Esophagus muscularis mucosa (tissue), 4 donors: ENCODE results near the gene SPRR2D. TPM values are rescaled to one million over a fixed set of nuclear protein-coding genes. Genes with fewer than 3 reads are reported as not detected.

ENCODE experiments used
- DNase-seq: peaks from one replicate; pipeline ENCODE4 v3.0.0-alpha.2; 2017; ENCODE audit errors: extremely low spot score
- H3K27ac ChIP-seq, 4 donors: fragments of 200-600 bp; sonication (generic); replicated peaks in 1 of 4; 1 replicate in 3 of 4; 2 replicates in 1 of 4; pipeline ENCODE4 v1.5.1; 2016 to 2019; ENCODE audit warnings: mild to moderate bottlenecking in 1 of 4
- H3K27me3 ChIP-seq, 4 donors: fragments of 200-600 bp; sonication (generic); one replicate each; pipeline versions ENCODE4 v1.5.1 to v1.6.0; 2016 to 2019
- H3K36me3 ChIP-seq, 4 donors: fragments of 200-600 bp; sonication (generic); one replicate each; pipeline ENCODE4 v1.5.1; 2016 to 2019
- H3K4me1 ChIP-seq, 4 donors: fragments of 200-600 bp; sonication (generic); one replicate each; pipeline ENCODE4 v1.5.1; 2016 to 2019
- H3K4me3 ChIP-seq, 4 donors: fragments of 200-600 bp; sonication (generic); 1 replicate in 2 of 4; 2 replicates in 2 of 4; pipeline ENCODE4 v1.5.1; 2016 to 2019; ENCODE audit warnings: mild to moderate bottlenecking in 4 of 4, moderate library complexity in 1 of 4
- H3K9me3 ChIP-seq, 4 donors: fragments of 200-600 bp; sonication (generic); 1 replicate in 3 of 4; 2 replicates in 1 of 4; pipeline ENCODE4 v1.5.1; 2016 to 2019
- EP300 ChIP-seq: sonication (generic); formaldehyde crosslinking; IDR thresholded peaks from one replicate; pipeline ENCODE4 v1.6.1; 2017; ENCODE audit warnings: antibody characterized with exemption
- POLR2A ChIP-seq: fragments of 450-650 bp; IDR thresholded peaks from one replicate; pipeline ENCODE4 v1.6.1; 2017; ENCODE audit warnings: antibody characterized with exemption, moderate library complexity, mild to moderate bottlenecking, low read depth
- POLR2AphosphoS5 ChIP-seq, 2 donors: sonication (generic); formaldehyde crosslinking; IDR thresholded peaks; one replicate each; pipeline ENCODE4 v1.6.1; 2017; ENCODE audit warnings: antibody characterized with exemption in 2 of 2
- WGBS: methylation state at CpG from one replicate; pipeline ENCODE4 v1.1.5; 2018; 5-methylcytosine and 5-hydroxymethylcytosine counted together
- intact Hi-C: fragments of 100-400 bp; cut with DNase I; formaldehyde crosslinking; loops from one replicate; pipeline ENCODE4 v1.15.1; 2023
- total RNA-seq, 4 donors: library from RNA; depleted of rRNA; stranded (reverse); fragments of >200 nt; gene quantifications; one replicate each; pipeline versions ENCODE4 v1.1.0 to v1.2.1, GENCODE V29; 2016
- TF ChIP-seq, protein P1 (sequence below), 3 experiments: fragments of 200-600 bp in 2 of 3; fragments of 450-650 bp in 1 of 3; sonication (generic) in 2 of 3; IDR thresholded peaks; one replicate each; pipeline ENCODE4 v1.5.1; 2017 to 2019; ENCODE audit warnings: antibody characterized with exemption in 3 of 3, mild to moderate bottlenecking in 2 of 3, moderate library complexity in 1 of 3

The SPRR2D gene
- total RNA-seq, 4 donors from 2014 or later = 0.57 to 1.7 TPM; not detected in 2

DNA sequence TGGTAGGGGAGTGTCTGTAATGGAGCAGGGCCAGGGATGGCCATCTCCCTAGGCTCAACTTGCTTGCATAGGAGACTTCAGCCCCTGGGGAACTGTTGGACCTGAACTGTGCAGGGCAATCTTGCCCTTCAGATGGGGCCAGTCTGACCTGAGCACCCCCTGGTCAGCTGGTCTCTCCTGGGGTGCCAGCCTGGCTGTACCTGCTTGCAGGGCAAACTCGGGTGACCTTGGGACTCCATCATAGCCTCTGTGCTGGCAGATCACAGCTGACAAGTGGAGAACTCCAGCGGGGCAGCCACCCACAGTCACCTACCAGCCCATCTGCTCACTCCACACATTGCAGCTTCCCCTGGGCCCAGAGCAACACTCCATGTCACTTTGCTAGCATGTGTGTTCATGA is 8.3 kb upstream of the SPRR2D start:
- TF ChIP-seq POLR2AphosphoS5 (IDR thresholded peaks at IDR 0.05) = no peak
- TF ChIP-seq POLR2A = no peak
- TF ChIP-seq EP300 = no peak
- TF ChIP-seq, protein P1, sequence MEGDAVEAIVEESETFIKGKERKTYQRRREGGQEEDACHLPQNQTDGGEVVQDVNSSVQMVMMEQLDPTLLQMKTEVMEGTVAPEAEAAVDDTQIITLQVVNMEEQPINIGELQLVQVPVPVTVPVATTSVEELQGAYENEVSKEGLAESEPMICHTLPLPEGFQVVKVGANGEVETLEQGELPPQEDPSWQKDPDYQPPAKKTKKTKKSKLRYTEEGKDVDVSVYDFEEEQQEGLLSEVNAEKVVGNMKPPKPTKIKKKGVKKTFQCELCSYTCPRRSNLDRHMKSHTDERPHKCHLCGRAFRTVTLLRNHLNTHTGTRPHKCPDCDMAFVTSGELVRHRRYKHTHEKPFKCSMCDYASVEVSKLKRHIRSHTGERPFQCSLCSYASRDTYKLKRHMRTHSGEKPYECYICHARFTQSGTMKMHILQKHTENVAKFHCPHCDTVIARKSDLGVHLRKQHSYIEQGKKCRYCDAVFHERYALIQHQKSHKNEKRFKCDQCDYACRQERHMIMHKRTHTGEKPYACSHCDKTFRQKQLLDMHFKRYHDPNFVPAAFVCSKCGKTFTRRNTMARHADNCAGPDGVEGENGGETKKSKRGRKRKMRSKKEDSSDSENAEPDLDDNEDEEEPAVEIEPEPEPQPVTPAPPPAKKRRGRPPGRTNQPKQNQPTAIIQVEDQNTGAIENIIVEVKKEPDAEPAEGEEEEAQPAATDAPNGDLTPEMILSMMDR (IDR thresholded peaks at IDR 0.05) = no peak
- WGBS = 50% methylated on average over 1 of the region's 2 CpGs
- Histone ChIP-seq H3K4me1 (no peaks in the 10 kb centered on the region), H3K27me3 (no peaks in the 10 kb centered on the region), H3K27ac (no peak overlapping the region), H3K4me3 (no peak overlapping the region), H3K36me3 (no peaks in the 10 kb centered on the region), H3K9me3 (peaks cover 0 to 8% (median 3%) of the 10 kb centered on the region in 4 donors)
- intact Hi-C loops = no loop called here
- no peak for DNase-seq

DNA sequence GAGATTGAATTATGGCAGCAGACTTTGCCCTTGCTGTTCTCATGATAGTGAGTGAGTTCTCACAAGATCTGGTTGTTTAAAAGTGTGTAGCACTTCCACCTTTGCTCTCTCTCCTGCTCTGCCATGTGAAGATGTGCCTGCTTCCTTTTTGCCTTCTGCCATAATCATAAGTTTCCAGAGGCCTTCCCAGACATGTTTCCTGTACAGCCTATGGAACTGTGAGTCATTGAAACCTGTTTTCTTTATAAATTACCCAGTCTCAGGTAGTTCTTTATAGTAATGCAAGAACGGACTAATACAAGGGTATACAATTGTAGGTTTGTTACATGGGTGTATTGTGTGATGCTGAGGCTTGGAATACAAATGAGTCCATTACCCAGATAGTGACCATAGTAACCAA is 5.7 kb downstream of the SPRR2D start:
- no peak overlapping the region for H3K4me3 ChIP-seq
- H3K27me3 ChIP-seq = no peaks in the 10 kb centered on the region
- H3K27ac ChIP-seq = no peak overlapping the region
- no peaks in the 10 kb centered on the region for H3K9me3 ChIP-seq
- H3K4me1 ChIP-seq = no peaks in the 10 kb centered on the region
- TF ChIP-seq, protein P1 (IDR thresholded peaks at IDR 0.05) = no peak
- TF ChIP-seq POLR2A = no peak
- TF ChIP-seq POLR2AphosphoS5 (IDR thresholded peaks at IDR 0.05) = no peak
- no peak for TF ChIP-seq EP300
- DNase-seq = no peak
- H3K36me3 ChIP-seq = no peaks in the 10 kb centered on the region
- intact Hi-C loops = no loop called here
- WGBS = 94% methylated on average over 1 of the region's 1 CpG

DNA sequence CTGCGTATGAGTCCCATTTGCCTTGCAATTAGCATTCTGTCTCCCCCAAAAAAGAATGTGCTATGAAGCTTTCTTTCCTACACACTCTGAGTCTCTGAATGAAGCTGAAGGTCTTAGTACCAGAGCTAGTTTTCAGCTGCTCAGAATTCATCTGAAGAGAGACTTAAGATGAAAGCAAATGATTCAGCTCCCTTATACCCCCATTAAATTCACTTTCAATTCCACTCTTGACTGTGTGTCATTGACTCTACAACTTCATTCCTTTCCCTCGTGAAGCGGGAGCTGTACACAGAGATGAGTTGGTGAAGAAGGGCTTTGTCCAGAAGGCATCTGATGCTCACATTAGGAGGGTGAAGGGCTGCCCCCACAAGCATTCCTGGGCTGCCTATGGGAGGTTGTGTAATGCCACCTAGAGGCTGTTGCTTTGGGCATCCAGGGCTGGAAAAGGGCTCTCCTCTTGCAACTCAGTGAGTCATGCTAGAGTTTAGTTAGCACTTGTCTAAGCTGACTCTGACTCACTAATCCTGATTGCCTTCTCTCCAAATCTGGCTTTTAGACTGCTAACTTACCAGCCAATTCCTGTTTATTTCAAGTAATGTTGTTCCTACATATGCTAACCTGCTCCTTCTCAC is 8.1 kb downstream of the SPRR2D start:
- no peak overlapping the region for H3K27ac ChIP-seq
- 45% methylated on average over 3 of the region's 3 CpGs for WGBS
- no peak for DNase-seq
- H3K4me1 ChIP-seq = no peaks in the 10 kb centered on the region
- TF ChIP-seq, protein P1 (IDR thresholded peaks at IDR 0.05) = no peak
- TF ChIP-seq POLR2A (no peak), POLR2AphosphoS5 (IDR thresholded peaks at IDR 0.05) (no peak), EP300 (no peak)
- no peaks in the 10 kb centered on the region for H3K9me3 ChIP-seq
- no peaks in the 10 kb centered on the region for H3K36me3 ChIP-seq
- intact Hi-C loops = no loop called here
- H3K27me3 ChIP-seq = no peaks in the 10 kb centered on the region
- H3K4me3 ChIP-seq = no peak overlapping the region

DNA sequence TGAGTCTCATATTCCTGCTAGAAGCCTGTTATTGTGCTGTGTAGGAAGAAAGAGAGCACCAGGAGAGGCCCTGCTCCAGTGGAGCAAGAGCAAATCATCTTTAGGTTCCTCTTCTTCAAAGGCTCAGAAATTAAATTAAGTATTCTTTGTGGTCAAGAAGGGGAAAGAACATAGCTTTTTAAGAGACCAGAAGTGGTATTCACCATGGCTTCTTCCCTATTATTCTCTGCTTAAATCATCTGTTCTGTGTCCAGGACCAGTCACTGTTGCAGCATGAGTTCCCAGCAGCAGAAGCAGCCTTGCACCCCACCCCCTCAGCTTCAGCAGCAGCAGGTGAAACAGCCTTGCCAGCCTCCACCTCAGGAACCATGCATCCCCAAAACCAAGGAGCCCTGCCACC is 8.8 kb downstream of the SPRR2D start:
- intact Hi-C loops = no loop called here
- DNase-seq = no peak
- H3K36me3 ChIP-seq = no peaks in the 10 kb centered on the region
- H3K4me1 ChIP-seq = no peaks in the 10 kb centered on the region
- H3K9me3 ChIP-seq = no peaks in the 10 kb centered on the region
- H3K27ac ChIP-seq = no peak overlapping the region
- no peak overlapping the region for H3K4me3 ChIP-seq
- no peaks in the 10 kb centered on the region for H3K27me3 ChIP-seq
- TF ChIP-seq POLR2AphosphoS5 (IDR thresholded peaks at IDR 0.05) (no peak), EP300 (no peak), POLR2A (no peak)
- TF ChIP-seq, protein P1 (IDR thresholded peaks at IDR 0.05) = no peak

DNA sequence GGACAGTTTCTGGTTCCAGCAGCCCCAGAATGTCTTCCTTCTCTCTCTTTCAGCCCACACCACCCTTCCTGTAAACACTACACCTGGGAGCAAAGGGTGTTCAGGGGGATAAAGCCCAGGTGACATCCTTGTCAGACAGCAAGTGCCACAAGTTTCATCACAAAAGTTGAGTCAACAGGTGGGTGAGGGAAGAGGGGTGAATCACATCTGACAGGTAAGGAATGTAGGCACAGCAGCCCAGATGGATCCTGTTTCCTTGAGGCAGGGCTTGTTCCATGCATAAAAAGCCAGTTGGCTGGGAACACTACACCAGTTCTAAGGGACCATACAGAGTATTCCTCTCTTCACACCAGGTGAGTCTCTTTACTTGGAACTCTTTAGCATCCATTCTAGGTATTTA is 10.0 kb downstream of the SPRR2D start, which contains the start of gene SPRR1B:
Gene SPRR1B (plus strand): TSS at position 309 of the 400 bp plus-strand sequence. CDS start 1,143 bp downstream, outside the sequence.
- DNase-seq = no peak
- Histone ChIP-seq H3K36me3 (no peaks in the 10 kb centered on the region), H3K4me3 (no peak within 1 kb of the TSS), H3K27me3 (no peaks in the 10 kb centered on the region), H3K9me3 (no peaks in the 10 kb centered on the region), H3K4me1 (no peaks in the 10 kb centered on the region), H3K27ac (no peak within 1 kb of the TSS)
- intact Hi-C loops = no loop called here
- TF ChIP-seq EP300 (no peak), POLR2AphosphoS5 (IDR thresholded peaks at IDR 0.05) (no peak), POLR2A (no peak)
- TF ChIP-seq, protein P1 (IDR thresholded peaks at IDR 0.05) = no peak
